GM12878 (cell line): ENCODE data around the gene WWTR1. TPM values are rescaled to one million over a fixed set of nuclear protein-coding genes. Genes with fewer than 3 reads are reported as not detected.

Experiments used
- ATAC-seq: fragments of 200-7000 bp; cut with Tn5 transposase; 3 replicates; pipeline ENCODE4 v1.9.1; 2020; ENCODE audit warnings: mild to moderate bottlenecking, moderate library complexity
- BruUV-seq: library from RNA; stranded (reverse); fragments of 400-500 nt; replicated peaks from 2 replicates; lab custom pipeline; 2021; lab: Mats Ljungman, UMichigan
- CTCF ChIA-PET: fragments of 300-600 bp; sonication (Branson Sonifier 250); formaldehyde crosslinking; extraction: SDS; loops from one replicate; lab custom pipeline; 2021; ENCODE audit warnings: inconsistent platforms; lab: Yijun Ruan, JAX
- POLR2A ChIA-PET: fragments of 350-600 bp; formaldehyde crosslinking; extraction: SDS; loops from one replicate; lab custom pipeline; 2021; ENCODE audit warnings: inconsistent platforms; lab: Charles Lee
- RAD21 ChIA-PET: fragments of 300-600 bp; sonication (Branson Sonifier 250); formaldehyde crosslinking; loops from one replicate; lab custom pipeline; 2023; ENCODE audit warnings: antibody characterized with exemption; ENCODE audit not compliant: unreplicated experiment; lab: Charles Lee
- SMC1A ChIA-PET: fragments of 300-600 bp; sonication (Branson Sonifier 250); formaldehyde crosslinking; loops from one replicate; lab custom pipeline; 2023; ENCODE audit not compliant: unreplicated experiment, uncharacterized antibody; lab: Charles Lee
- DNase-seq: peaks from one replicate; pipeline ENCODE4 v3.0.0-alpha.2; 2011; ENCODE audit warnings: low read depth, low spot score
- FAIRE-seq: peaks from 3 replicates; lab custom pipeline; 2011; peaks lifted over from hg19 to GRCh38; lab: Jason Lieb, UNC
- H2AFZ ChIP-seq: 2 replicates; pipeline ENCODE4 v1.6.0; 2011; ENCODE audit warnings: low read depth, low read length, control low read depth; ENCODE audit not compliant: control insufficient read depth
- H3K27ac ChIP-seq: 2 replicates; pipeline ENCODE4 v1.5.1; 2011; ENCODE audit warnings: control low read depth; ENCODE audit not compliant: control insufficient read depth, insufficient read depth
- H3K27me3 ChIP-seq, 2 experiments: replicated peaks in 1 of 2; 2 replicates each; pipeline versions ENCODE4 v1.6.0 to v1.6.1; 2011; ENCODE audit warnings: low read length in 1 of 2; ENCODE audit not compliant: control insufficient read depth in 2 of 2, insufficient read depth in 2 of 2
- H3K36me3 ChIP-seq, 2 experiments: 2 replicates each; pipeline ENCODE4 v1.5.1; 2011; ENCODE audit warnings: low read length in 1 of 2; ENCODE audit not compliant: control insufficient read depth in 2 of 2, insufficient read depth in 2 of 2
- H3K4me1 ChIP-seq: 2 replicates; pipeline ENCODE4 v1.6.1; 2011; ENCODE audit warnings: mild to moderate bottlenecking, low read length, moderate library complexity, mixed read lengths; ENCODE audit not compliant: control insufficient read depth, insufficient read depth
- H3K4me2 ChIP-seq: 2 replicates; pipeline ENCODE4 v1.6.0; 2011; ENCODE audit warnings: control low read depth; ENCODE audit not compliant: control insufficient read depth, insufficient read depth
- H3K4me3 ChIP-seq: fragments of 200-600 bp; sonication (generic); 2 replicates; pipeline ENCODE4 v1.5.1; 2016
- H3K79me2 ChIP-seq: 2 replicates; pipeline ENCODE4 v1.6.0; 2011; ENCODE audit warnings: low read length; ENCODE audit not compliant: control insufficient read depth, insufficient read depth
- H3K9ac ChIP-seq: 2 replicates; pipeline ENCODE4 v1.8.0; 2011; ENCODE audit warnings: low read length, control low read depth, mixed read lengths; ENCODE audit not compliant: control insufficient read depth, insufficient read depth
- H3K9me3 ChIP-seq: replicated peaks from 3 replicates; pipeline ENCODE4 v1.5.1; 2011; ENCODE audit warnings: mild to moderate bottlenecking, low read length; ENCODE audit not compliant: control insufficient read depth, insufficient read depth
- H4K20me1 ChIP-seq: 2 replicates; pipeline ENCODE4 v1.6.0; 2011; ENCODE audit not compliant: control insufficient read depth, insufficient read depth
- CEBPB ChIP-seq, 2 experiments: fragments of 150-350 bp in 1 of 2; IDR thresholded peaks; 2 replicates each; pipeline ENCODE4 v1.6.1; 2012 to 2014; ENCODE audit warnings: low read depth in 2 of 2, low read length in 2 of 2, borderline replicate concordance in 1 of 2, inconsistent platforms in 1 of 2
- CHD1 ChIP-seq: IDR thresholded peaks from 2 replicates; pipeline ENCODE4 v1.6.1; 2012; ENCODE audit warnings: low read depth, low read length, improper control_type of control experiment
- CHD2 ChIP-seq: IDR thresholded peaks from 2 replicates; pipeline ENCODE4 v1.6.1; 2011; ENCODE audit warnings: low read depth, low read length, improper control_type of control experiment, borderline replicate concordance
- EGR1 ChIP-seq, 2 experiments: IDR thresholded peaks; 1 replicate in 1 of 2; 2 replicates in 1 of 2; pipeline ENCODE4 v1.6.1; 2011 to 2012; ENCODE audit warnings: low read depth in 2 of 2, low read length in 2 of 2, borderline replicate concordance in 1 of 2, mild to moderate bottlenecking in 1 of 2, moderate library complexity in 1 of 2
- ETV6 ChIP-seq, 2 experiments: fragments of 450-650 bp in 1 of 2; IDR thresholded peaks in 1 of 2; conservative IDR thresholded peaks in 1 of 2; 2 replicates each; pipeline ENCODE4 v1.6.1; 2014; ENCODE audit warnings: antibody characterized with exemption in 1 of 2, borderline replicate concordance in 1 of 2, low read depth in 1 of 2, mild to moderate bottlenecking in 1 of 2, moderate library complexity in 1 of 2
- KLF5 ChIP-seq: fragments of 450-650 bp; IDR thresholded peaks from 2 replicates; pipeline ENCODE4 v1.6.1; 2014; ENCODE audit warnings: mild to moderate bottlenecking; ENCODE audit not compliant: partially characterized antibody
- NFXL1 ChIP-seq: fragments of 450-650 bp; IDR thresholded peaks from 2 replicates; pipeline ENCODE4 v1.6.1; 2017; ENCODE audit warnings: antibody characterized with exemption, mild to moderate bottlenecking, borderline replicate concordance
- PAX5 ChIP-seq: IDR thresholded peaks from 2 replicates; pipeline ENCODE4 v1.6.1; 2011; ENCODE audit warnings: low read depth, low read length, borderline replicate concordance
- POLR2AphosphoS5 ChIP-seq: IDR thresholded peaks from 2 replicates; pipeline ENCODE4 v1.6.1; 2011; ENCODE audit warnings: mild to moderate bottlenecking, low read length, inconsistent platforms
- SMAD5 ChIP-seq: IDR thresholded peaks from 2 replicates; pipeline ENCODE4 v1.6.1; 2016; ENCODE audit warnings: antibody characterized with exemption, low read depth
- TBL1XR1 ChIP-seq: IDR thresholded peaks from 2 replicates; pipeline ENCODE4 v1.6.1; 2012; ENCODE audit warnings: low read depth, low read length, improper control_type of control experiment
- TCF3 ChIP-seq: IDR thresholded peaks from 2 replicates; pipeline ENCODE4 v1.6.1; 2012; ENCODE audit warnings: low read depth, mild to moderate bottlenecking, low read length, borderline replicate concordance; ENCODE audit not compliant: insufficient read depth
- WGBS: methylation state at CpG from one replicate; pipeline ENCODE4 v1.1.6; 2016; ENCODE audit warnings: low lambda C conversion rate; ENCODE audit not compliant: insufficient replicate concordance, insufficient coverage; ENCODE audit errors: missing lambda C conversion rate; 5-methylcytosine and 5-hydroxymethylcytosine counted together
- in situ Hi-C: fragments of 300-500 bp; cut with MboI; formaldehyde crosslinking; loops from 9 replicates; pipeline ENCODE4 v1.14.3; 2018; ENCODE audit warnings: mixed read lengths
- intact Hi-C: fragments of 100-400 bp; cut with micrococcal nuclease; formaldehyde crosslinking; loops from one replicate; pipeline ENCODE4 v1.14.2; 2022; ENCODE audit not compliant: unreplicated experiment
- polyA plus RNA-seq, 11 experiments: library from polyadenylated mRNA; depleted of rRNA in 4 of 11; unstranded in 6 of 11; stranded (reverse) in 5 of 11; fragments of >200 nt; fragmentation: Nextera tagmentation in 4 of 11; fragmentation: Illumina TruSeq in 1 of 11; extraction: Ambion mirVana in 4 of 11; extraction: Trizol in 1 of 11; gene quantifications; 1 replicate in 1 of 11; 2 replicates in 10 of 11; pipeline versions ENCODE4 v1.2.1 to v1.2.3, GENCODE V29; 2011 to 2016; ENCODE audit warnings: inconsistent platforms in 2 of 11, missing spikeins in 2 of 11, low read depth in 1 of 11
- total RNA-seq, 4 experiments: library from RNA; depleted of rRNA in 3 of 4; stranded (reverse); fragments of >200 nt in 3 of 4; fragmentation: Illumina TruSeq in 1 of 4; extraction: Trizol in 1 of 4; gene quantifications; 2 replicates each; pipeline versions ENCODE4 v1.2.1 to v1.2.3, GENCODE V29; 2013 to 2021
- TF ChIP-seq, protein P1 (sequence below): IDR thresholded peaks from 2 replicates; pipeline ENCODE4 v1.6.1; 2012; ENCODE audit warnings: mild to moderate bottlenecking, low read depth, low read length
- TF ChIP-seq, protein P2 (sequence below): fragments of 150-350 bp; IDR thresholded peaks from 2 replicates; pipeline ENCODE4 v1.6.1; 2016; ENCODE audit warnings: low read depth, low read length

Gene WWTR1
- total and polyA plus RNA-seq, 10 of the 15 experiments (the other 5 are each of a cell fraction or from before 2014, with no cell fraction given): 2.5 to 18.5 (median 5.8) TPM

- Histone ChIP-seq H3K4me3 (no peak overlapping the region), H3K79me2 (no peaks in the 10 kb centered on the region), H3K4me1 (no peaks in the 10 kb centered on the region), H3K9me3 (no peaks in the 10 kb centered on the region), H3K27ac (no peak overlapping the region), H3K4me2 (no peak overlapping the region), H3K9ac (no peak overlapping the region), H3K36me3 (no peaks in the 10 kb centered on the region), H3K27me3 (no peaks in the 10 kb centered on the region), H2AFZ (no peak overlapping the region), H4K20me1 (no peaks in the 10 kb centered on the region)
- peak; percentile 95 for FAIRE-seq
- intact Hi-C loops (loop anchor here (1.0 to 5.0 kb wide), 4 partner anchors 87 to 523 kb away; no protein-coding TSS in a partner anchor), in situ Hi-C loops (loop anchor here (5.0 to 10.0 kb wide), 3 partner anchors 93 to 356 kb away; partner anchors contain the start of gene HPS3)
- peak; percentile 99 for ATAC-seq
- ChIA-PET RAD21 (interaction anchor here (0.7 to 2.1 kb wide), 13 partner anchors 8 to 128 kb away, joined by 3 to 6 read pairs (median 3); no protein-coding TSS in a partner anchor), SMC1A (interaction anchor here (0.7 to 3.1 kb wide), 16 partner anchors 12 to 360 kb away, joined by 3 to 24 read pairs (median 4); no protein-coding TSS in a partner anchor), POLR2A (interaction anchor here (0.6 kb wide), 1 partner anchor 277 kb away, joined by 3 read pairs; no protein-coding TSS in a partner anchor), CTCF (interaction anchor here (0.7 to 3.8 kb wide), 35 partner anchors 8 to 700 kb away, joined by 3 to 58 read pairs (median 5); no protein-coding TSS in a partner anchor)
- DNase-seq: peak; percentile 52
- BruUV-seq: no TSS peak
- 38% methylated on average over 15 of the region's 15 CpGs for WGBS
- TF ChIP-seq ETV6 (conservative IDR thresholded peaks at IDR 0.05 in 1 of 2, IDR thresholded peaks at IDR 0.05 in 1 of 2; ENCODE audit: borderline replicate concordance in 1 of 2, low read depth in 1 of 2) (no peak), CHD2 (no peak), TCF3 (no peak), KLF5 (no peak), CHD1 (no peak), NFXL1 (no peak), EGR1 (IDR thresholded peaks at IDR 0.05; ENCODE audit: borderline replicate concordance in 1 of 2, low read depth in 2 of 2, low read length in 2 of 2) (no peak), SMAD5 (no peak), POLR2AphosphoS5 (no peak), TBL1XR1 (no peak), PAX5 (no peak), CEBPB (IDR thresholded peaks at IDR 0.05; ENCODE audit: borderline replicate concordance in 1 of 2, low read depth in 2 of 2, low read length in 2 of 2) (no peak)
- TF ChIP-seq, protein P1, sequence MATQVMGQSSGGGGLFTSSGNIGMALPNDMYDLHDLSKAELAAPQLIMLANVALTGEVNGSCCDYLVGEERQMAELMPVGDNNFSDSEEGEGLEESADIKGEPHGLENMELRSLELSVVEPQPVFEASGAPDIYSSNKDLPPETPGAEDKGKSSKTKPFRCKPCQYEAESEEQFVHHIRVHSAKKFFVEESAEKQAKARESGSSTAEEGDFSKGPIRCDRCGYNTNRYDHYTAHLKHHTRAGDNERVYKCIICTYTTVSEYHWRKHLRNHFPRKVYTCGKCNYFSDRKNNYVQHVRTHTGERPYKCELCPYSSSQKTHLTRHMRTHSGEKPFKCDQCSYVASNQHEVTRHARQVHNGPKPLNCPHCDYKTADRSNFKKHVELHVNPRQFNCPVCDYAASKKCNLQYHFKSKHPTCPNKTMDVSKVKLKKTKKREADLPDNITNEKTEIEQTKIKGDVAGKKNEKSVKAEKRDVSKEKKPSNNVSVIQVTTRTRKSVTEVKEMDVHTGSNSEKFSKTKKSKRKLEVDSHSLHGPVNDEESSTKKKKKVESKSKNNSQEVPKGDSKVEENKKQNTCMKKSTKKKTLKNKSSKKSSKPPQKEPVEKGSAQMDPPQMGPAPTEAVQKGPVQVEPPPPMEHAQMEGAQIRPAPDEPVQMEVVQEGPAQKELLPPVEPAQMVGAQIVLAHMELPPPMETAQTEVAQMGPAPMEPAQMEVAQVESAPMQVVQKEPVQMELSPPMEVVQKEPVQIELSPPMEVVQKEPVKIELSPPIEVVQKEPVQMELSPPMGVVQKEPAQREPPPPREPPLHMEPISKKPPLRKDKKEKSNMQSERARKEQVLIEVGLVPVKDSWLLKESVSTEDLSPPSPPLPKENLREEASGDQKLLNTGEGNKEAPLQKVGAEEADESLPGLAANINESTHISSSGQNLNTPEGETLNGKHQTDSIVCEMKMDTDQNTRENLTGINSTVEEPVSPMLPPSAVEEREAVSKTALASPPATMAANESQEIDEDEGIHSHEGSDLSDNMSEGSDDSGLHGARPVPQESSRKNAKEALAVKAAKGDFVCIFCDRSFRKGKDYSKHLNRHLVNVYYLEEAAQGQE: no peak
- TF ChIP-seq, protein P2, sequence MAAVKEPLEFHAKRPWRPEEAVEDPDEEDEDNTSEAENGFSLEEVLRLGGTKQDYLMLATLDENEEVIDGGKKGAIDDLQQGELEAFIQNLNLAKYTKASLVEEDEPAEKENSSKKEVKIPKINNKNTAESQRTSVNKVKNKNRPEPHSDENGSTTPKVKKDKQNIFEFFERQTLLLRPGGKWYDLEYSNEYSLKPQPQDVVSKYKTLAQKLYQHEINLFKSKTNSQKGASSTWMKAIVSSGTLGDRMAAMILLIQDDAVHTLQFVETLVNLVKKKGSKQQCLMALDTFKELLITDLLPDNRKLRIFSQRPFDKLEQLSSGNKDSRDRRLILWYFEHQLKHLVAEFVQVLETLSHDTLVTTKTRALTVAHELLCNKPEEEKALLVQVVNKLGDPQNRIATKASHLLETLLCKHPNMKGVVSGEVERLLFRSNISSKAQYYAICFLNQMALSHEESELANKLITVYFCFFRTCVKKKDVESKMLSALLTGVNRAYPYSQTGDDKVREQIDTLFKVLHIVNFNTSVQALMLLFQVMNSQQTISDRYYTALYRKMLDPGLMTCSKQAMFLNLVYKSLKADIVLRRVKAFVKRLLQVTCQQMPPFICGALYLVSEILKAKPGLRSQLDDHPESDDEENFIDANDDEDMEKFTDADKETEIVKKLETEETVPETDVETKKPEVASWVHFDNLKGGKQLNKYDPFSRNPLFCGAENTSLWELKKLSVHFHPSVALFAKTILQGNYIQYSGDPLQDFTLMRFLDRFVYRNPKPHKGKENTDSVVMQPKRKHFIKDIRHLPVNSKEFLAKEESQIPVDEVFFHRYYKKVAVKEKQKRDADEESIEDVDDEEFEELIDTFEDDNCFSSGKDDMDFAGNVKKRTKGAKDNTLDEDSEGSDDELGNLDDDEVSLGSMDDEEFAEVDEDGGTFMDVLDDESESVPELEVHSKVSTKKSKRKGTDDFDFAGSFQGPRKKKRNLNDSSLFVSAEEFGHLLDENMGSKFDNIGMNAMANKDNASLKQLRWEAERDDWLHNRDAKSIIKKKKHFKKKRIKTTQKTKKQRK: no peak
Observed at GRCh38 chr3:149480326-149481017, 177.4 kb downstream of the WWTR1 start.
